Heart left ventricle (tissue), 16 donors: ENCODE measurements around the gene FOXP4. TPM values are rescaled to one million over a fixed set of nuclear protein-coding genes. Genes with fewer than 3 reads are reported as not detected.

ENCODE experiments used
- ATAC-seq, 4 donors: fragments of 200-7000 bp; cut with Tn5 transposase; one replicate each; pipeline ENCODE4 v1.9.1; 2020 to 2022; ENCODE audit warnings: moderate library complexity in 4 of 4, mild to moderate bottlenecking in 3 of 4, moderate number of reproducible peaks in 1 of 4
- DNase-seq, 5 donors: peaks; one replicate each; pipeline ENCODE4 v3.0.0-alpha.2; 2020
- H3K27ac ChIP-seq, 12 donors: fragments of 200-600 bp; sonication (generic) in 4 of 12; one replicate each; pipeline versions ENCODE4 v1.5.0 to v1.8.0; 2016 to 2022; ENCODE audit warnings: mild to moderate bottlenecking in 2 of 12
- H3K27me3 ChIP-seq, 9 donors: fragments of 200-600 bp; sonication (generic) in 2 of 9; one replicate each; pipeline versions ENCODE4 v1.5.1 to v1.8.0; 2016 to 2022; ENCODE audit warnings: mild to moderate bottlenecking in 3 of 9
- H3K36me3 ChIP-seq, 9 donors: fragments of 200-600 bp; sonication (generic) in 2 of 9; one replicate each; pipeline versions ENCODE4 v1.5.0 to v1.8.0; 2018 to 2022; ENCODE audit warnings: mild to moderate bottlenecking in 2 of 9
- H3K4me1 ChIP-seq, 12 donors: fragments of 200-600 bp; sonication (generic) in 4 of 12; one replicate each; pipeline versions ENCODE4 v1.5.0 to v1.8.0; 2016 to 2022; ENCODE audit warnings: mild to moderate bottlenecking in 3 of 12
- H3K4me3 ChIP-seq, 12 donors: fragments of 200-600 bp; sonication (generic) in 4 of 12; one replicate each; pipeline versions ENCODE4 v1.5.0 to v1.8.0; 2017 to 2022; ENCODE audit warnings: mild to moderate bottlenecking in 9 of 12, moderate library complexity in 4 of 12
- H3K9me3 ChIP-seq, 12 donors: fragments of 200-600 bp; sonication (generic) in 4 of 12; one replicate each; pipeline versions ENCODE4 v1.5.0 to v1.8.0; 2016 to 2022; ENCODE audit warnings: mild to moderate bottlenecking in 1 of 12
- CTCF ChIP-seq, 12 donors: fragments of 200-600 bp; sonication (generic) in 4 of 12; IDR thresholded peaks; one replicate each; pipeline versions ENCODE4 v1.5.0 to v1.8.0; 2018 to 2022; ENCODE audit warnings: antibody characterized with exemption in 12 of 12, mild to moderate bottlenecking in 5 of 12
- POLR2A ChIP-seq, 2 donors: fragments of 450-650 bp; IDR thresholded peaks; one replicate each; pipeline ENCODE4 v1.6.1; 2017; ENCODE audit warnings: antibody characterized with exemption in 2 of 2, mild to moderate bottlenecking in 2 of 2, moderate library complexity in 2 of 2
- WGBS, 4 donors: extraction: QIAGEN DNeasy Blood & Tissue Kit in 2 of 4; methylation state at CpG; one replicate each; pipeline versions ENCODE4 v1.1.5 to v1.1.7; 2013 to 2018; 5-methylcytosine and 5-hydroxymethylcytosine counted together
- intact Hi-C, 10 donors: fragments of 100-400 bp; cut with DNase I; formaldehyde crosslinking; loops; one replicate each; pipeline versions ENCODE4 v1.11.1 to v1.14.2; 2022
- polyA plus RNA-seq, 2 donors: library from polyadenylated mRNA; stranded (reverse); fragments of 200-250 nt; gene quantifications; one replicate each; pipeline ENCODE4 v1.2.3, GENCODE V29; 2013
- total RNA-seq, 9 donors: library from RNA; depleted of rRNA in 2 of 9; stranded (reverse); fragments of >200 nt in 2 of 9; fragmentation: NEBNext Ultra II Directional in 3 of 9; extraction: Animal tissue kit (Norgen Biotek cat#: 25700) in 3 of 9; gene quantifications; one replicate each; pipeline versions ENCODE4 v1.1.0 to v1.2.4, GENCODE V29; 2016 to 2023
- donor health status: ischemic (EF 13 %, LVEDD 7.1; RV severe dilation, severe dysfunction).
- donor health status: healthy with polysubstance abuse.
- donor health status: DM: no; HTN: yes; CAD: no.
- donor health status: DM: no; HTN: no; CAD: no.
- donor health status: ischemic (EF 25% LVEDD 6.9; RV normal size, moderate dysfunction).
- donor health status: ischemic (EF 25% LVEDD 5.7; RV mildly dilated, moderate dysfunction).
- donor health status: healthy.
- donor health status: DM: yes; HTN: yes; CAD: no.
- donor health status: ischemic (EF 35%, LVEDD 5.7; RV mildly dilated, moderate dysfunction).
- donor health status: nonischemic (EF 11% LVEDD 7.7; RV severe dilation, severe dysfunction).
- donor health status: DM: yes; HTN: yes; CAD: no.
- donor health status: PGD.
- donor health status: ischemic (EF 29% LVEDD 5.4; RV normal size, mild dysfunction).
- donor health status: nonischemic (EF 23%, LVEDD 6.1; RV moderate dilation, normal function).

Gene FOXP4
- total and polyA plus RNA-seq, 11 donors, result 10.9 to 22.5 (median 16.0) TPM

GRCh38 chr6:41523915-41524633, 22.1 kb upstream of the FOXP4 start:
- no peak overlapping the region for H3K27ac ChIP-seq
- H3K27me3 ChIP-seq, result peaks cover 3 to 40% (median 12%) of the 10 kb centered on the region in 9 donors
- no peak overlapping the region for H3K4me3 ChIP-seq
- WGBS, 4 donors, result 62 to 70% (median 67%) methylated on average over 14 of the region's 14 CpGs
- TF ChIP-seq POLR2A (IDR thresholded peaks at IDR 0.05) (no peak), CTCF (IDR thresholded peaks at IDR 0.05) (no peak)
- no peaks in the 10 kb centered on the region for H3K36me3 ChIP-seq
- intact Hi-C loops, result no loop called here
- ATAC-seq (no peak), DNase-seq (no peak)
- peaks cover 0 to 10% (median 0%) of the 10 kb centered on the region in 12 donors for H3K4me1 ChIP-seq
- no peaks in the 10 kb centered on the region for H3K9me3 ChIP-seq

- ATAC-seq (no peak), DNase-seq (no peak)
- Histone ChIP-seq H3K27me3 (peaks cover 3 to 40% (median 12%) of the 10 kb centered on the region in 9 donors), H3K9me3 (no peaks in the 10 kb centered on the region), H3K27ac (no peak overlapping the region), H3K4me3 (no peak overlapping the region), H3K4me1 (peaks cover 0 to 10% (median 0%) of the 10 kb centered on the region in 12 donors), H3K36me3 (no peaks in the 10 kb centered on the region)
- intact Hi-C loops, result no loop called here
- 58 to 68% (median 60%) methylated on average over 6 to 7 of the region's 7 CpGs for WGBS, 4 donors
- TF ChIP-seq POLR2A (IDR thresholded peaks at IDR 0.05) (no peak), CTCF (IDR thresholded peaks at IDR 0.05) (no peak)
Observed at GRCh38 chr6:41524634-41525011, 21.6 kb upstream of the FOXP4 start.

GRCh38 chr6:41527721-41528408, 18.3 kb upstream of the FOXP4 start:
- Histone ChIP-seq H3K4me1 (peaks cover 0 to 23% (median 6%) of the 10 kb centered on the region in 12 donors), H3K9me3 (no peaks in the 10 kb centered on the region), H3K36me3 (no peaks in the 10 kb centered on the region), H3K27ac (no peak overlapping the region), H3K27me3 (peaks cover 3 to 30% (median 6%) of the 10 kb centered on the region in 9 donors), H3K4me3 (no peak overlapping the region)
- ATAC-seq (no peak), DNase-seq (no peak)
- intact Hi-C loops, result no loop called here
- WGBS, 4 donors, result 30 to 53% (median 44%) methylated on average over 12 to 14 of the region's 14 CpGs
- no peak for TF ChIP-seq POLR2A (IDR thresholded peaks at IDR 0.05)
- TF ChIP-seq CTCF (IDR thresholded peaks at IDR 0.05), result no peak

GRCh38 chr6:41528409-41528963, 17.7 kb upstream of the FOXP4 start:
- H3K27ac ChIP-seq, result no peak overlapping the region
- ATAC-seq, result no peak
- no peak overlapping the region for H3K4me3 ChIP-seq
- H3K4me1 ChIP-seq, result peaks cover 0 to 23% (median 6%) of the 10 kb centered on the region in 12 donors
- no peaks in the 10 kb centered on the region for H3K36me3 ChIP-seq
- peaks cover 0 to 25% (median 5%) of the 10 kb centered on the region in 9 donors for H3K27me3 ChIP-seq
- intact Hi-C loops, result no loop called here
- no peaks in the 10 kb centered on the region for H3K9me3 ChIP-seq
- TF ChIP-seq POLR2A (IDR thresholded peaks at IDR 0.05) (no peak), CTCF (IDR thresholded peaks at IDR 0.05) (no peak)
- DNase-seq, result no peak
- 66 to 78% (median 73%) methylated on average over 10 to 11 of the region's 11 CpGs for WGBS, 4 donors
